SK-N-SH treated with all-trans-retinoic acid at 6 μM for 48 hours (cell line): Measurements from ENCODE around the gene KCNT1.

Experiments used
- BACH2 ChIP-seq: fragments of 250-450 bp; sonication (Bioruptor Pico); IDR thresholded peaks from 2 replicates; pipeline ENCODE4 v1.9.0; 2021; ENCODE audit warnings: mild to moderate bottlenecking, borderline replicate concordance
- ESRRG ChIP-seq: fragments of 250-450 bp; sonication (Bioruptor Pico); IDR thresholded peaks from 2 replicates; pipeline ENCODE4 v1.6.1; 2021; ENCODE audit warnings: mild to moderate bottlenecking
- GLIS3 ChIP-seq: fragments of 250-450 bp; sonication (Bioruptor Pico); IDR thresholded peaks from 2 replicates; pipeline ENCODE4 v1.5.0; 2020; ENCODE audit warnings: mild to moderate bottlenecking, moderate library complexity
- SNAI2 ChIP-seq: fragments of 250-450 bp; sonication (Bioruptor Pico); IDR thresholded peaks from 2 replicates; pipeline ENCODE4 v1.5.0; 2020; ENCODE audit warnings: mild to moderate bottlenecking, moderate library complexity
- TCF4 ChIP-seq: fragments of 250-450 bp; sonication (Bioruptor Pico); IDR thresholded peaks from 2 replicates; pipeline ENCODE4 v1.8.0; 2021; ENCODE audit warnings: mild to moderate bottlenecking, moderate library complexity, borderline replicate concordance
- TOX ChIP-seq: fragments of 250-450 bp; sonication (Bioruptor Pico); IDR thresholded peaks from 2 replicates; pipeline ENCODE4 v1.8.0; 2021; ENCODE audit warnings: mild to moderate bottlenecking, moderate library complexity, borderline replicate concordance
- ZFP30 ChIP-seq: fragments of 450-650 bp; formaldehyde crosslinking; IDR thresholded peaks from 2 replicates; pipeline ENCODE4 v1.5.0; 2022; ENCODE audit warnings: mild to moderate bottlenecking, moderate library complexity

GRCh38 chr9:135821116-135821515, 119.1 kb downstream of the KCNT1 start:
- no peak for TF ChIP-seq TOX (CRISPR knock-in tag)
- TF ChIP-seq TCF4 (CRISPR knock-in tag): no peak
- no peak for TF ChIP-seq SNAI2 (CRISPR knock-in tag)
- no peak for TF ChIP-seq BACH2 (CRISPR knock-in tag)
- no peak for TF ChIP-seq ESRRG
- no peak for TF ChIP-seq GLIS3 (CRISPR knock-in tag)
- TF ChIP-seq ZFP30 (CRISPR knock-in tag): no peak
